B cell (primary cell): ENCODE data around the gene PRKCA. TPM values are rescaled to one million over a fixed set of nuclear protein-coding genes. Genes with fewer than 3 reads are reported as not detected.

ENCODE experiments used
- ATAC-seq: fragments of 200-7000 bp; cut with Tn5 transposase; one replicate; pipeline ENCODE4 v1.10.0; 2021; ENCODE audit warnings: low read depth, mild to moderate bottlenecking, moderate number of reproducible peaks, moderate library complexity
- CTCF ChIA-PET: fragments of 350-600 bp; sonication (Branson Sonifier 250); formaldehyde crosslinking; loops from one replicate; lab custom pipeline; 2021; ENCODE audit warnings: antibody characterized with exemption, inconsistent platforms; lab: Charles Lee
- POLR2A ChIA-PET: fragments of 350-600 bp; sonication (Branson Sonifier 250); formaldehyde crosslinking; loops from one replicate; lab custom pipeline; 2021; ENCODE audit warnings: antibody characterized with exemption; lab: Charles Lee
- DNase-seq: peaks from one replicate; pipeline ENCODE4 v3.0.0; 2013
- H2AFZ ChIP-seq: 2 replicates; pipeline ENCODE4 v1.6.1; 2012; ENCODE audit warnings: mild to moderate bottlenecking, low read depth, low read length; ENCODE audit not compliant: insufficient read depth, poor library complexity, severe bottlenecking
- H3K27ac ChIP-seq, 2 donors: 1 replicate in 1 of 2; 2 replicates in 1 of 2; pipeline ENCODE4 v1.5.1; 2012 to 2013; ENCODE audit warnings: low read length in 2 of 2, mild to moderate bottlenecking in 2 of 2, moderate library complexity in 1 of 2
- H3K27me3 ChIP-seq, 4 experiments: fragments of 200-600 bp in 1 of 4; sonication (generic) in 1 of 4; replicated peaks in 1 of 4; 1 replicate in 2 of 4; 2 replicates in 2 of 4; pipeline versions ENCODE4 v1.6.1 to v1.7.0; 2013 to 2016; ENCODE audit warnings: low read length in 3 of 4, mild to moderate bottlenecking in 2 of 4, mixed read lengths in 1 of 4, moderate library complexity in 1 of 4; ENCODE audit not compliant: insufficient read depth in 4 of 4, control insufficient read depth in 3 of 4; ENCODE audit errors: control extremely low read depth in 1 of 4
- H3K36me3 ChIP-seq, 2 experiments: replicated peaks in 1 of 2; 1 replicate in 1 of 2; 2 replicates in 1 of 2; pipeline versions ENCODE4 v1.6.1 to v1.7.1; 2013; ENCODE audit warnings: low read length in 1 of 2; ENCODE audit not compliant: insufficient read depth in 2 of 2, control insufficient read depth in 1 of 2; ENCODE audit errors: control extremely low read depth in 1 of 2, extremely low read depth in 1 of 2
- H3K4me1 ChIP-seq, 2 donors: fragments of 200-600 bp in 1 of 2; sonication (generic) in 1 of 2; 1 replicate in 1 of 2; 2 replicates in 1 of 2; pipeline versions ENCODE4 v1.5.1 to v1.6.1; 2013 to 2017; ENCODE audit warnings: low read length in 2 of 2; ENCODE audit not compliant: control insufficient read depth in 2 of 2, insufficient read depth in 2 of 2
- H3K4me2 ChIP-seq: replicated peaks from 2 replicates; pipeline ENCODE3; 2012; ENCODE audit warnings: mild to moderate bottlenecking, low read depth, low read length; ENCODE audit not compliant: poor library complexity, severe bottlenecking
- H3K4me3 ChIP-seq, 5 experiments: fragments of 200-600 bp in 1 of 5; sonication (generic) in 1 of 5; 1 replicate in 3 of 5; 2 replicates in 2 of 5; pipeline versions ENCODE4 v1.5.1 to v1.7.0; 2011 to 2016; ENCODE audit warnings: low read length in 4 of 5, mild to moderate bottlenecking in 4 of 5, low read depth in 2 of 5, control low read depth in 1 of 5, moderate library complexity in 1 of 5; ENCODE audit not compliant: insufficient read depth in 1 of 5; ENCODE audit errors: control extremely low read depth in 1 of 5, extremely low read depth in 1 of 5
- H3K79me2 ChIP-seq: fragments of 200-600 bp; sonication (generic); one replicate; pipeline ENCODE4 v1.6.0; 2016; ENCODE audit warnings: low read length; ENCODE audit not compliant: control insufficient read depth, insufficient read depth
- H3K9ac ChIP-seq: fragments of 200-600 bp; sonication (generic); 2 replicates; pipeline ENCODE4 v1.6.1; 2017; ENCODE audit warnings: mild to moderate bottlenecking, low read length, moderate library complexity
- H3K9me3 ChIP-seq, 3 donors: one replicate each; pipeline versions ENCODE4 v1.6.1 to v1.7.1; 2013; ENCODE audit warnings: low read length in 2 of 3; ENCODE audit not compliant: control insufficient read depth in 2 of 3, insufficient read depth in 1 of 3; ENCODE audit errors: control extremely low read depth in 1 of 3
- H4K20me1 ChIP-seq: 2 replicates; pipeline ENCODE4 v1.6.0; 2012; ENCODE audit warnings: mild to moderate bottlenecking, low read length; ENCODE audit not compliant: insufficient read depth, control insufficient read depth, poor library complexity, severe bottlenecking
- H3K27ac Mint-ChIP-seq: one replicate; pipeline ENCODE4 v1.8.0; 2021; ENCODE audit warnings: mixed read lengths
- H3K27me3 Mint-ChIP-seq: one replicate; pipeline ENCODE4 v1.8.0; 2021; ENCODE audit warnings: mixed read lengths
- H3K4me1 Mint-ChIP-seq: one replicate; pipeline ENCODE4 v1.8.0; 2021; ENCODE audit warnings: mixed read lengths
- H3K4me3 Mint-ChIP-seq: one replicate; pipeline ENCODE4 v1.8.0; 2021; ENCODE audit warnings: mixed read lengths
- H3K9me3 Mint-ChIP-seq: one replicate; pipeline ENCODE4 v1.8.0; 2022; ENCODE audit warnings: mixed read lengths; ENCODE audit not compliant: insufficient read depth
- EZH2 ChIP-seq: IDR thresholded peaks from 2 replicates; pipeline ENCODE4 v1.6.1; 2012; ENCODE audit warnings: borderline replicate concordance, low read depth, mild to moderate bottlenecking, moderate library complexity, low read length; ENCODE audit not compliant: insufficient read depth, poor library complexity, severe bottlenecking
- whole genome bisulfite sequencing: methylation state at CpG from one replicate; pipeline ENCODE4 v1.1.5; 2013; ENCODE audit warnings: missing lambda C conversion rate; ENCODE audit not compliant: insufficient coverage; 5-methylcytosine and 5-hydroxymethylcytosine counted together
- intact Hi-C: fragments of 100-400 bp; cut with micrococcal nuclease; formaldehyde crosslinking; loops from one replicate; pipeline ENCODE4 v1.10.0; 2022
- polyA plus RNA-seq: library from polyadenylated mRNA; depleted of rRNA; stranded (reverse); fragments of >200 nt; gene quantifications from 2 replicates; pipeline ENCODE4 v1.2.3, GENCODE V29; 2012
- total RNA-seq, 2 donors: library from RNA; stranded (reverse); fragments of 120-200 nt in 1 of 2; gene quantifications; 1 replicate in 1 of 2; 2 replicates in 1 of 2; pipeline versions ENCODE4 v1.2.3 to v1.2.4, GENCODE V29; 2013 to 2022
- TF ChIP-seq, protein P1 (sequence below): fragments of 200-600 bp; IDR thresholded peaks from one replicate; pipeline ENCODE4 v1.8.0; 2022; ENCODE audit warnings: antibody characterized with exemption, mild to moderate bottlenecking

PRKCA gene
- total and polyA plus RNA-seq, 2 donors (not counting 1 experiment from before 2014, with no cell fraction given) = 0.33 to 7.7 TPM

DNA sequence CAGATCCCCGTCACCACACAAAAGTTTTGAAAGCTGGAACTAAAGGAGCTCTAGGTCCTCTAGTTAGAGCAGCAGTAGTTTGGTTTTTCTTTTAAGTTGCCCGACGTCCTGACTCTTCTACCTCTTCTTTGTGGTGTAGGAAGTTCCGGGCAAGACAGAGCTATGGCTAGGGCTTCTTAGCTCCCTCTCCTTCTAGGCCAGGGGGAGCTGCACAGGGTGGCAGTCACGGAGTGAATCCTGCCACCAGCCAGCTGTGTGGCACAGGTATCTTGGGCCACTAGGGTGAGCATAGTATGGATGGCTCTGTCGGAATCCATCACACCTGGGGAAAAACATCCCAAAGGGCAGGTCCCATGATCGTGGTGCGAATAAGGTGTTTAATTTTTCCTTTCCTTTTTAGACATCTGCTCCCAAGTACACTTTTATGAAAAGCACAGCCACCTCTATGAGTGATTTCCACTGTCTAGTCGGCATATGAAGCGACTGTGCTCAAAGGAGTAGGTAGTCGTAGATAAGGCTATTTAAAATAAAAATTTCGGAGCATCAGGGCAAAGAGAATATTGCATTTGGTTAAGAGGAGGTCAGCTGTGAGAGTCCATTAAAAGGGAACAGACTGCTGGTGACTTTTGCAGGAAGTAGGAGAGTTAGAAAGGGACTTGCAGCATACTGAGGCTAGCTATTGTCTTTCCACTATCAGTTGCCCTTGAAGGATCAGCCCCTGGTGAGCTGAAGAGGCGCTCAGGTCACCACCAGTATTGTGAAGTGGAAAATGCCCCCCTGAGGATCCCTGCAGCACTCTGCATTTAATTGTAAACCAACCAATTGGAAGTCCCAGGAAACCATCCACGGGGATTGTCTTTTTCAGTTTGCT lies 2.1 kb downstream of the PRKCA start:
- ChIA-PET POLR2A (no interaction called here), CTCF (no interaction called here)
- Mint-ChIP-seq H3K27me3 (peaks cover 19% of the 10 kb centered on the region), H3K9me3 (no peaks in the 10 kb centered on the region), H3K27ac (no peak overlapping the region), H3K4me3 (peak overlapping the region; percentile 81), H3K4me1 (peaks cover 14% of the 10 kb centered on the region)
- H4K20me1 ChIP-seq = no peaks in the 10 kb centered on the region
- DNase-seq (no peak), ATAC-seq (no peak)
- 87% methylated on average over 8 of the region's 14 CpGs for WGBS
- no peak overlapping the region for H3K4me3 ChIP-seq
- peaks cover 13 to 14% of the 10 kb centered on the region in 2 donors for H3K4me1 ChIP-seq
- no peaks in the 10 kb centered on the region for H3K36me3 ChIP-seq
- H3K9me3 ChIP-seq = no peaks in the 10 kb centered on the region
- no peak overlapping the region for H3K27ac ChIP-seq
- H3K79me2 ChIP-seq = no peaks in the 10 kb centered on the region
- H3K9ac ChIP-seq = no peak overlapping the region
- TF ChIP-seq, protein P1, sequence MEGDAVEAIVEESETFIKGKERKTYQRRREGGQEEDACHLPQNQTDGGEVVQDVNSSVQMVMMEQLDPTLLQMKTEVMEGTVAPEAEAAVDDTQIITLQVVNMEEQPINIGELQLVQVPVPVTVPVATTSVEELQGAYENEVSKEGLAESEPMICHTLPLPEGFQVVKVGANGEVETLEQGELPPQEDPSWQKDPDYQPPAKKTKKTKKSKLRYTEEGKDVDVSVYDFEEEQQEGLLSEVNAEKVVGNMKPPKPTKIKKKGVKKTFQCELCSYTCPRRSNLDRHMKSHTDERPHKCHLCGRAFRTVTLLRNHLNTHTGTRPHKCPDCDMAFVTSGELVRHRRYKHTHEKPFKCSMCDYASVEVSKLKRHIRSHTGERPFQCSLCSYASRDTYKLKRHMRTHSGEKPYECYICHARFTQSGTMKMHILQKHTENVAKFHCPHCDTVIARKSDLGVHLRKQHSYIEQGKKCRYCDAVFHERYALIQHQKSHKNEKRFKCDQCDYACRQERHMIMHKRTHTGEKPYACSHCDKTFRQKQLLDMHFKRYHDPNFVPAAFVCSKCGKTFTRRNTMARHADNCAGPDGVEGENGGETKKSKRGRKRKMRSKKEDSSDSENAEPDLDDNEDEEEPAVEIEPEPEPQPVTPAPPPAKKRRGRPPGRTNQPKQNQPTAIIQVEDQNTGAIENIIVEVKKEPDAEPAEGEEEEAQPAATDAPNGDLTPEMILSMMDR = no peak
- TF ChIP-seq EZH2 = no peak
- H3K4me2 ChIP-seq = no peak overlapping the region
- intact Hi-C loops = no loop called here
- peaks cover 0 to 31% (median 9%) of the 10 kb centered on the region in 4 experiments for H3K27me3 ChIP-seq
- H2AFZ ChIP-seq = no peak overlapping the region

DNA sequence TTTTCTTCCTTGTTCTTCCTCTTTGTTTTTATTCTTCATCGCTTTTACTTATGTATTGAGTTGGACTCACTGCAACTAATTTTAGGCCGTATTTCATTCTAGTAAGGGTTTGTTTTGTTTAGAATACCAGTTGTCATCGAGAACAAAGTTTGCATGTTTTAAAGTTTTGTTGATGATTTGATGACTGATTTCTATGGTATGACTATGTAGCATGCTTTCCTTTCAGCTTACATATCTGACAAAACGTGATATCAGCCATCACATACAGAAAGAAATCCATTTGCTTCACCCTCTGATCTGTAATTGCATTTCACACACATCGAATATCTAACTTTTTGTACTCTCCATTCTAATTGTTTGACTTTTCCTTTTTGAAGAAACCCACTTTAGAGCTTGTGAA lies 4.0 kb downstream of the PRKCA start:
- no peak overlapping the region for H3K9ac ChIP-seq
- ChIA-PET CTCF (interaction anchor here (0.5 kb wide), 1 partner anchor 14 kb away, joined by 4 read pairs; no protein-coding TSS in a partner anchor), POLR2A (no interaction called here)
- peaks cover 0 to 14% (median 3%) of the 10 kb centered on the region in 4 experiments for H3K27me3 ChIP-seq
- H4K20me1 ChIP-seq = no peaks in the 10 kb centered on the region
- no peaks in the 10 kb centered on the region for H3K9me3 ChIP-seq
- H2AFZ ChIP-seq = no peak overlapping the region
- H3K4me2 ChIP-seq = no peak overlapping the region
- H3K27ac ChIP-seq = no peak overlapping the region
- H3K4me1 ChIP-seq = peaks cover 10 to 12% of the 10 kb centered on the region in 2 donors
- Mint-ChIP-seq H3K4me1 (peaks cover 9% of the 10 kb centered on the region), H3K9me3 (no peaks in the 10 kb centered on the region), H3K27me3 (peaks cover 7% of the 10 kb centered on the region), H3K27ac (no peak overlapping the region), H3K4me3 (no peak overlapping the region)
- H3K79me2 ChIP-seq = no peaks in the 10 kb centered on the region
- no peaks in the 10 kb centered on the region for H3K36me3 ChIP-seq
- no peak for ATAC-seq
- DNase-seq = no peak
- TF ChIP-seq EZH2 = no peak
- TF ChIP-seq, protein P1 = no peak
- H3K4me3 ChIP-seq = no peak overlapping the region
- intact Hi-C loops = no loop called here
- WGBS = 88% methylated on average over 1 of the region's 5 CpGs
